Upper lobe of left lung (tissue), 4 donors: ENCODE measurements around the gene ADCY5.

Experiments
- EP300 ChIP-seq, 4 donors: sonication (generic); formaldehyde crosslinking; IDR thresholded peaks; one replicate each; pipeline ENCODE4 v1.5.1; 2017; ENCODE audit warnings: antibody characterized with exemption in 4 of 4, control low read depth in 2 of 4
- POLR2A ChIP-seq, 4 donors: fragments of 450-650 bp; IDR thresholded peaks; one replicate each; pipeline ENCODE4 v1.5.1; 2016 to 2017; ENCODE audit warnings: antibody characterized with exemption in 4 of 4, mild to moderate bottlenecking in 2 of 4
- POLR2AphosphoS5 ChIP-seq, 2 donors: sonication (generic); formaldehyde crosslinking; IDR thresholded peaks; one replicate each; pipeline ENCODE4 v1.5.1; 2017; ENCODE audit warnings: antibody characterized with exemption in 2 of 2
- TF ChIP-seq, protein P1 (sequence below), 6 experiments: fragments of 450-650 bp in 4 of 6; fragments of 200-600 bp in 2 of 6; sonication (generic) in 2 of 6; IDR thresholded peaks; one replicate each; pipeline ENCODE4 v1.5.1; 2016 to 2019; ENCODE audit warnings: antibody characterized with exemption in 6 of 6

- TF ChIP-seq POLR2AphosphoS5 (IDR thresholded peaks at IDR 0.05): no peak
- no peak for TF ChIP-seq POLR2A (IDR thresholded peaks at IDR 0.05)
- TF ChIP-seq, protein P1, sequence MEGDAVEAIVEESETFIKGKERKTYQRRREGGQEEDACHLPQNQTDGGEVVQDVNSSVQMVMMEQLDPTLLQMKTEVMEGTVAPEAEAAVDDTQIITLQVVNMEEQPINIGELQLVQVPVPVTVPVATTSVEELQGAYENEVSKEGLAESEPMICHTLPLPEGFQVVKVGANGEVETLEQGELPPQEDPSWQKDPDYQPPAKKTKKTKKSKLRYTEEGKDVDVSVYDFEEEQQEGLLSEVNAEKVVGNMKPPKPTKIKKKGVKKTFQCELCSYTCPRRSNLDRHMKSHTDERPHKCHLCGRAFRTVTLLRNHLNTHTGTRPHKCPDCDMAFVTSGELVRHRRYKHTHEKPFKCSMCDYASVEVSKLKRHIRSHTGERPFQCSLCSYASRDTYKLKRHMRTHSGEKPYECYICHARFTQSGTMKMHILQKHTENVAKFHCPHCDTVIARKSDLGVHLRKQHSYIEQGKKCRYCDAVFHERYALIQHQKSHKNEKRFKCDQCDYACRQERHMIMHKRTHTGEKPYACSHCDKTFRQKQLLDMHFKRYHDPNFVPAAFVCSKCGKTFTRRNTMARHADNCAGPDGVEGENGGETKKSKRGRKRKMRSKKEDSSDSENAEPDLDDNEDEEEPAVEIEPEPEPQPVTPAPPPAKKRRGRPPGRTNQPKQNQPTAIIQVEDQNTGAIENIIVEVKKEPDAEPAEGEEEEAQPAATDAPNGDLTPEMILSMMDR (IDR thresholded peaks at IDR 0.05): no peak
- no peak for TF ChIP-seq EP300 (IDR thresholded peaks at IDR 0.05)
Measured at GRCh38 chr3:123299581-123299980, 149.3 kb downstream of the ADCY5 start.
